NCI-H2196 (cell line): ENCODE measurements around the gene ZSWIM6.

ENCODE experiments used
- DNase-seq: peaks from one replicate; lab custom pipeline; 2025; ENCODE audit not compliant: unreplicated experiment; lab: John Stamatoyannopoulos, UW

Gene ZSWIM6

GRCh38 chr5:61472172-61472958, 140.3 kb downstream of the ZSWIM6 start:
- DNase-seq, result no peak

GRCh38 chr5:61474746-61475145, 142.7 kb downstream of the ZSWIM6 start:
- DNase-seq, result no peak

- no peak for DNase-seq
Observed at GRCh38 chr5:61477788-61478187, 145.7 kb downstream of the ZSWIM6 start.

GRCh38 chr5:61479850-61480614, 148.0 kb downstream of the ZSWIM6 start:
- DNase-seq, result no peak

GRCh38 chr5:61482980-61483379, 150.9 kb downstream of the ZSWIM6 start:
- no peak for DNase-seq

- DNase-seq, result no peak
Observed at GRCh38 chr5:61486476-61486875, 154.4 kb downstream of the ZSWIM6 start.

- DNase-seq, result no peak
Observed at GRCh38 chr5:61489574-61489973, 157.5 kb downstream of the ZSWIM6 start.

- DNase-seq, result no peak
Observed at GRCh38 chr5:61491861-61492260, 159.8 kb downstream of the ZSWIM6 start.

- no peak for DNase-seq
Observed at GRCh38 chr5:61493973-61494372, 161.9 kb downstream of the ZSWIM6 start.

GRCh38 chr5:61496446-61496845, 164.4 kb downstream of the ZSWIM6 start:
- no peak for DNase-seq

- DNase-seq, result no peak
Observed at GRCh38 chr5:61496860-61497259, 164.8 kb downstream of the ZSWIM6 start.

- no peak for DNase-seq
Observed at GRCh38 chr5:61498121-61498520, 166.1 kb downstream of the ZSWIM6 start.

- DNase-seq, result no peak
Observed at GRCh38 chr5:61501971-61502370, 169.9 kb downstream of the ZSWIM6 start.

GRCh38 chr5:61504143-61504770, 172.2 kb downstream of the ZSWIM6 start:
- no peak for DNase-seq

GRCh38 chr5:61505281-61505680, 173.2 kb downstream of the ZSWIM6 start:
- no peak for DNase-seq

GRCh38 chr5:61507232-61507631, 175.2 kb downstream of the ZSWIM6 start:
- DNase-seq, result no peak

GRCh38 chr5:61516946-61517345, 184.9 kb downstream of the ZSWIM6 start:
- DNase-seq, result no peak

GRCh38 chr5:61519728-61520277, 187.7 kb downstream of the ZSWIM6 start:
- no peak for DNase-seq

- no peak for DNase-seq
Observed at GRCh38 chr5:61523073-61523472, 191.0 kb downstream of the ZSWIM6 start.

- DNase-seq, result no peak
Observed at GRCh38 chr5:61523997-61524396, 191.9 kb downstream of the ZSWIM6 start.

GRCh38 chr5:61525512-61526206, 193.6 kb downstream of the ZSWIM6 start:
- DNase-seq, result no peak
